ENCODE data around the gene IVD. TPM values are rescaled to one million over a fixed set of nuclear protein-coding genes. Genes with fewer than 3 reads are reported as not detected.

The IVD gene
- total RNA-seq, 1 experiment from 2014 or later, result 93.1 TPM

- Histone ChIP-seq H3K4me1 (ENCODE audit: insufficient read depth, low read length) (no peaks in the 10 kb centered on the region), H3K56ac (ENCODE audit: insufficient read length, low read depth, low read length) (no peak overlapping the region), H3K23me2 (ENCODE audit: insufficient read length, low read depth, low read length, poor library complexity, severe bottlenecking) (no peaks in the 10 kb centered on the region), H4K8ac (replicated peaks; ENCODE audit: insufficient read length, low read depth, low read length) (no peak overlapping the region), H4K5ac (ENCODE audit: insufficient read length, low read depth, low read length) (no peak overlapping the region), H3K9me3 (ENCODE audit: control insufficient read depth, low read depth, low read length) (no peaks in the 10 kb centered on the region), H2BK20ac (ENCODE audit: low read depth, low read length, poor library complexity, severe bottlenecking) (no peak overlapping the region), H3K23ac (ENCODE audit: insufficient read length, low read depth, low read length) (no peak overlapping the region), H4K91ac (ENCODE audit: insufficient read length, low read depth, low read length) (no peak overlapping the region), H2BK120ac (ENCODE audit: low read depth, low read length, poor library complexity, severe bottlenecking) (no peak overlapping the region), H3K27ac (ENCODE audit: insufficient read length, low read depth, low read length) (no peak overlapping the region), H3K27me3 (ENCODE audit: insufficient read depth, low read length) (no peaks in the 10 kb centered on the region), H3K79me2 (ENCODE audit: insufficient read depth, low read length) (no peaks in the 10 kb centered on the region; the same call in 1 of the 2 replicates), H3K9ac (ENCODE audit: extremely low read depth, insufficient read length, low read length) (no peak overlapping the region), H2BK5ac (ENCODE audit: insufficient read length, low read length) (no peak overlapping the region), H3T11ph (ENCODE audit: low read length) (no peak overlapping the region), H2AK5ac (ENCODE audit: insufficient read length, low read length) (no peak overlapping the region), H3K18ac (ENCODE audit: insufficient read length, low read depth, low read length) (no peak overlapping the region), H3K14ac (ENCODE audit: insufficient read depth, low read length) (no peak overlapping the region), H2BK15ac (ENCODE audit: low read depth, low read length) (no peak overlapping the region), H3K4ac (ENCODE audit: low read depth, low read length) (no peak overlapping the region), H3K79me1 (ENCODE audit: insufficient read depth, low read depth, low read length, poor library complexity, severe bottlenecking) (no peaks in the 10 kb centered on the region), H4K20me1 (ENCODE audit: control insufficient read depth, insufficient read depth, insufficient read length) (no peaks in the 10 kb centered on the region), H2AFZ (ENCODE audit: low read length) (no peak overlapping the region), H2BK12ac (ENCODE audit: insufficient read length, low read depth, low read length) (no peak overlapping the region), H3K4me2 (ENCODE audit: insufficient read depth, insufficient read length, low read length) (no peak overlapping the region)
- H3K4me1 Mint-ChIP-seq, result no peaks in the 10 kb centered on the region
- no peak for TF ChIP-seq CTCF (conservative IDR thresholded peaks at IDR 0.05)
- H3K36me3 Mint-ChIP-seq (ENCODE audit: insufficient read depth in 1 of 3, low read depth in 3 of 3), result peaks cover 27 to 74% (median 60%) of the 10 kb centered on the region in 3 experiments; a peak in 6 of 7 replicates
- no peaks in the 10 kb centered on the region for H3K27me3 Mint-ChIP-seq (ENCODE audit: low read depth)
- WGBS (ENCODE audit: extremely low coverage, insufficient read length, low lambda C conversion rate), result no CpG with 5 or more reads among the region's 14 CpGs
- 0 out of 7 replicates have a peak overlapping the region, but pooled peaks of 1 of the 3 experiments have one; percentile 68 for H3K27ac Mint-ChIP-seq
- no peaks in the 10 kb centered on the region for H3K9me3 Mint-ChIP-seq
- no peak for DNase-seq
- no peak overlapping the region for H3K4me3 Mint-ChIP-seq
Measured at GRCh38 chr15:40463886-40464545, 58.4 kb downstream of the IVD start.
